Neural cell (in vitro differentiated cells): Measurements from ENCODE around the gene FIGLA. TPM values are rescaled to one million over a fixed set of nuclear protein-coding genes. Genes with fewer than 3 reads are reported as not detected.

Experiments used
- H2AFZ ChIP-seq: fragments of 200-600, 300-800 bp; sonication (generic), shearing (Covaris generic); 2 replicates; pipeline ENCODE4 v1.6.0; 2014; ENCODE audit warnings: low read depth, mild to moderate bottlenecking, antibody characterized with exemption, low read length, moderate library complexity
- H3F3A ChIP-seq: fragments of 200-600 bp; shearing (Covaris generic); 2 replicates; pipeline ENCODE4 v1.6.1; 2016; ENCODE audit warnings: mild to moderate bottlenecking, moderate library complexity, mixed read lengths, antibody characterized with exemption, low read length; ENCODE audit not compliant: insufficient read depth, poor library complexity, severe bottlenecking
- H3K27ac ChIP-seq: fragments of 200-600, 300-800 bp; sonication (generic), shearing (Covaris generic); 2 replicates; pipeline ENCODE4 v1.5.1; 2014; ENCODE audit warnings: mild to moderate bottlenecking, low read length, moderate library complexity
- H3K27me3 ChIP-seq: fragments of 300-800, 200-600 bp; sonication (generic), shearing (Covaris generic); 2 replicates; pipeline ENCODE4 v1.6.0; 2014; ENCODE audit warnings: mild to moderate bottlenecking, low read depth, low read length, moderate library complexity; ENCODE audit not compliant: insufficient read depth
- H3K36me3 ChIP-seq: fragments of 300-800, 200-600 bp; sonication (generic), shearing (Covaris generic); 2 replicates; pipeline ENCODE4 v1.5.1; 2014; ENCODE audit warnings: mild to moderate bottlenecking, antibody characterized with exemption, low read length, moderate library complexity; ENCODE audit not compliant: insufficient read depth
- H3K4me2 ChIP-seq: fragments of 300-800, 200-600 bp; sonication (generic), shearing (Covaris generic); 2 replicates; pipeline ENCODE4 v1.6.0; 2014; ENCODE audit warnings: mild to moderate bottlenecking, low read length
- H3K4me3 ChIP-seq: fragments of 300-800, 200-600 bp; sonication (generic), shearing (Covaris generic); 2 replicates; pipeline ENCODE4 v1.5.1; 2014; ENCODE audit warnings: mild to moderate bottlenecking, low read length, moderate library complexity
- H3K79me2 ChIP-seq: fragments of 200-600 bp; shearing (Covaris generic); replicated peaks from 2 replicates; pipeline ENCODE4 v1.6.0; 2014; ENCODE audit warnings: mild to moderate bottlenecking, low read length, moderate library complexity; ENCODE audit not compliant: insufficient read depth
- H3K9ac ChIP-seq: fragments of 300-800, 200-600 bp; sonication (generic), shearing (Covaris generic); 2 replicates; pipeline ENCODE4 v1.6.1; 2016; ENCODE audit warnings: mild to moderate bottlenecking, low read length, mixed read lengths
- H3K9me2 ChIP-seq: fragments of 200-600 bp; shearing (Covaris generic); 2 replicates; pipeline ENCODE4 v1.6.1; 2016; ENCODE audit warnings: mild to moderate bottlenecking, low read length, mixed read lengths; ENCODE audit not compliant: insufficient read depth
- H3K9me3 ChIP-seq: fragments of 200-600, 300-800 bp; sonication (generic), shearing (Covaris generic); 2 replicates; pipeline ENCODE4 v1.6.1; 2016; ENCODE audit warnings: mild to moderate bottlenecking, mixed run types, low read length, moderate library complexity, mixed read lengths
- H4K20me1 ChIP-seq: fragments of 200-600 bp; shearing (Covaris generic); 2 replicates; pipeline ENCODE4 v1.6.1; 2016; ENCODE audit warnings: mild to moderate bottlenecking, mixed run types; ENCODE audit not compliant: insufficient read depth
- CTCF ChIP-seq: fragments of 450-650 bp; IDR thresholded peaks from 2 replicates; pipeline ENCODE4 v1.5.1; 2014; ENCODE audit warnings: antibody characterized with exemption, mild to moderate bottlenecking, moderate library complexity; ENCODE audit not compliant: poor library complexity, severe bottlenecking
- EP300 ChIP-seq: fragments of 450-650 bp; conservative IDR thresholded peaks from 2 replicates; pipeline ENCODE4 v1.6.1; 2014; ENCODE audit warnings: antibody characterized with exemption, mild to moderate bottlenecking, moderate library complexity; ENCODE audit not compliant: poor library complexity, severe bottlenecking
- EZH2 ChIP-seq: fragments of 200-600, 300-800 bp; shearing (Covaris generic), sonication (generic); IDR thresholded peaks from 2 replicates; pipeline ENCODE4 v1.6.1; 2014; ENCODE audit warnings: antibody characterized with exemption, low read length, borderline replicate concordance, mild to moderate bottlenecking; ENCODE audit not compliant: insufficient read depth, poor library complexity, severe bottlenecking
- MXI1 ChIP-seq: fragments of 450-650 bp; conservative IDR thresholded peaks from 2 replicates; pipeline ENCODE4 v1.6.1; 2014; ENCODE audit warnings: antibody characterized with exemption, mild to moderate bottlenecking; ENCODE audit not compliant: poor library complexity, severe bottlenecking
- POLR2AphosphoS5 ChIP-seq: IDR thresholded peaks from 2 replicates; pipeline ENCODE4 v1.6.1; 2012
- RAD21 ChIP-seq: fragments of 450-650 bp; conservative IDR thresholded peaks from 2 replicates; pipeline ENCODE4 v1.6.1; 2014; ENCODE audit warnings: antibody characterized with exemption, mild to moderate bottlenecking, moderate library complexity
- REST ChIP-seq: IDR thresholded peaks from 2 replicates; pipeline ENCODE4 v1.6.1; 2012; ENCODE audit warnings: borderline replicate concordance
- SMC3 ChIP-seq: fragments of 450-650 bp; conservative IDR thresholded peaks from 2 replicates; pipeline ENCODE4 v1.6.1; 2014; ENCODE audit warnings: antibody characterized with exemption, mild to moderate bottlenecking, moderate library complexity; ENCODE audit not compliant: poor library complexity
- TAF1 ChIP-seq: IDR thresholded peaks from 2 replicates; pipeline ENCODE4 v1.6.1; 2012; ENCODE audit warnings: low read depth
- polyA plus RNA-seq: library from polyadenylated mRNA; depleted of rRNA; stranded (reverse); fragments of >200 nt; gene quantifications from 2 replicates; pipeline ENCODE4 v1.2.3, GENCODE V29; 2014

The FIGLA gene
- polyA plus RNA-seq, 1 donor from 2014 or later: not detected

DNA sequence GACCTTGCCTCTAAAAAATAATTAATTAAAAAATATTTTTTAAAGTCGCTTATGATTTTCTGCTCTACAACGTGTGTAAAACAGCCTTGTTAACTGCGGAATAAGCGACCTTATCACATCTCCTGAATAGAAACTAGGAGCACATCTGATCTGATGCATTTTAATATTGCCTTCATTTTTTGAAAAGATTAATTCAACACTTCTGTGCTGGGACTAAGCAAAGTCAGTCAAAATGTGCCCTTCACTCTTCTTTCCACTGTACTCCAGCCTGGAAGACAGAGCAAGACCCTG is 17.3 kb upstream of the FIGLA start:
- no peak for TF ChIP-seq POLR2AphosphoS5
- TF ChIP-seq EZH2: no peak
- no peak for TF ChIP-seq SMC3
- TF ChIP-seq TAF1: no peak
- no peak for TF ChIP-seq REST
- TF ChIP-seq CTCF: no peak
- no peak for TF ChIP-seq MXI1
- TF ChIP-seq EP300: no peak
- TF ChIP-seq RAD21: no peak
- no peak overlapping the region for H3K4me2 ChIP-seq
- no peaks in the 10 kb centered on the region for H3K9me3 ChIP-seq
- H3K79me2 ChIP-seq: no peaks in the 10 kb centered on the region
- H3K36me3 ChIP-seq: no peaks in the 10 kb centered on the region
- no peaks in the 10 kb centered on the region for H3K9me2 ChIP-seq
- no peaks in the 10 kb centered on the region for H3F3A ChIP-seq
- H3K27ac ChIP-seq: no peak overlapping the region
- no peak overlapping the region for H3K9ac ChIP-seq
- H3K27me3 ChIP-seq: no peaks in the 10 kb centered on the region
- H4K20me1 ChIP-seq: no peaks in the 10 kb centered on the region
- no peak overlapping the region for H3K4me3 ChIP-seq
- no peak overlapping the region for H2AFZ ChIP-seq

DNA sequence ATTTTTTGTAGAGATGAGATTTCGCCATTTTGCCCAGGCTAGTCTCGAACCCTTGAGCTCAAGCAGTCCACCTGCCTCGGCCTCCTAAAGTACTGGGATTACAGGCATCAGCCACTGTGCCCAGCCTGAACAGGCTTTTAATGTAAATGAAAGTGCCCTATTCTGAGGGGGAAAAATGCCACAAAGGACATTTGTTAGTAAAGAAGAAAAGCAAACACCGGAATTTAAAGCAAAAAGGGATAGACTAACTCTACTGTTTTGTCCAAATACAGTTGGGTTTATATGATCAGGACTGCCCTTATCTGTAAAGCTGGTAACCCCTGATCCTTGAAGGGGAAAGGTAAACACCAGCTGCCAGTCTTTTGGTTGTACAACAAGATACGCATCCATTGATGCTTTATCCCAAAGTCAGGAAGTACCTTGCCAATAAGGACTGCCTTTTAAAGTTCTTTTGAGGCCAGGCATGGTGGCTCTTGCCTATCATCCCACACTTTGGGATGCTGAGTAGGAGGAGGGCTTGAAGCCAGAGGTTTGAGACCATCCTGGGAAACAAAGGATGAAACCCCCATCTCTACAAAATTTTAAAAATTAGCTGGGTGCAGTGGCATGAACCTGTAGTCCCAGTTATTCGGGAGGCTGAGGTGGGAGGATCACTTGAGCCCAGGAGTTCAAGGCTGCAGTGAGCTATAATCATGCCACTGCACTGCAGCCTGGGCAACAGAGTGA is 16.8 kb upstream of the FIGLA start:
- Histone ChIP-seq H4K20me1 (no peaks in the 10 kb centered on the region), H3K36me3 (no peaks in the 10 kb centered on the region), H3K27ac (no peak overlapping the region), H3K4me2 (no peak overlapping the region), H3K27me3 (no peaks in the 10 kb centered on the region), H3K9me3 (no peaks in the 10 kb centered on the region), H3K79me2 (no peaks in the 10 kb centered on the region), H3F3A (no peaks in the 10 kb centered on the region), H3K9me2 (no peaks in the 10 kb centered on the region), H3K4me3 (no peak overlapping the region), H3K9ac (no peak overlapping the region), H2AFZ (no peak overlapping the region)
- no peak for TF ChIP-seq TAF1
- no peak for TF ChIP-seq RAD21
- TF ChIP-seq POLR2AphosphoS5: no peak
- no peak for TF ChIP-seq REST
- no peak for TF ChIP-seq EZH2
- no peak for TF ChIP-seq MXI1
- no peak for TF ChIP-seq CTCF
- TF ChIP-seq SMC3: no peak
- TF ChIP-seq EP300: no peak
